OCI-LY3 (cell line): ENCODE measurements around the gene DUSP16.

Source experiments
- H2AFZ ChIP-seq: fragments of 200-600, 300-600 bp; shearing (Covaris generic); 2 replicates; pipeline ENCODE4 v1.6.0; 2014; ENCODE audit warnings: antibody characterized with exemption, low read depth, low read length
- H3K27ac ChIP-seq: fragments of 200-600, 300-600 bp; sonication (generic); 2 replicates; pipeline ENCODE4 v1.5.1; 2014; ENCODE audit warnings: mild to moderate bottlenecking, low read length, moderate library complexity, mixed read lengths
- H3K27me3 ChIP-seq: fragments of 200-600, 300-600 bp; sonication (generic); 2 replicates; pipeline ENCODE4 v1.6.1; 2014; ENCODE audit warnings: low read depth, low read length, mixed read lengths
- H3K36me3 ChIP-seq: fragments of 200-600, 300-600 bp; sonication (generic); replicated peaks from 2 replicates; pipeline ENCODE3; 2014; ENCODE audit warnings: low read depth, low read length, mixed read lengths
- H3K4me1 ChIP-seq: fragments of 300-600, 200-600 bp; sonication (generic); 2 replicates; pipeline ENCODE4 v1.6.1; 2014; ENCODE audit warnings: low read length, mixed read lengths
- H3K4me2 ChIP-seq: fragments of 200-600, 300-600 bp; sonication (generic); 2 replicates; pipeline ENCODE4 v1.6.1; 2014; ENCODE audit warnings: low read length, mixed read lengths
- H3K4me3 ChIP-seq: fragments of 300-600, 200-600 bp; sonication (generic); 2 replicates; pipeline ENCODE4 v1.5.1; 2014; ENCODE audit warnings: antibody characterized with exemption, mild to moderate bottlenecking, low read length, moderate library complexity
- H3K79me2 ChIP-seq: fragments of 300-600, 200-600 bp; shearing (Covaris generic); 2 replicates; pipeline ENCODE4 v1.6.1; 2014; ENCODE audit warnings: mild to moderate bottlenecking, low read length, mixed read lengths
- H3K9ac ChIP-seq: fragments of 300-600, 200-600 bp; shearing (Covaris generic); 2 replicates; pipeline ENCODE4 v1.6.0; 2014; ENCODE audit warnings: mild to moderate bottlenecking, low read length, moderate library complexity
- H3K9me3 ChIP-seq: fragments of 200-600, 300-600 bp; shearing (Covaris generic); 2 replicates; pipeline ENCODE4 v1.6.1; 2014; ENCODE audit warnings: low read length, mixed read lengths; ENCODE audit not compliant: insufficient read depth
- H4K20me1 ChIP-seq: fragments of 200-600, 300-600 bp; sonication (generic); 2 replicates; pipeline ENCODE4 v1.6.1; 2016; ENCODE audit warnings: low read length, mixed read lengths; ENCODE audit not compliant: insufficient read depth
- EZH2phosphoT487 ChIP-seq: fragments of 200-600 bp; shearing (Covaris generic); IDR thresholded peaks from 2 replicates; pipeline ENCODE4 v1.6.1; 2018; ENCODE audit warnings: antibody characterized with exemption, mixed run types, low read depth
- TF ChIP-seq, protein P1 (sequence below): fragments of 200-600, 300-600 bp; sonication (generic); IDR thresholded peaks from 2 replicates; pipeline ENCODE4 v1.5.1; 2014; ENCODE audit warnings: antibody characterized with exemption, low read length, low read depth

The DUSP16 gene

DNA sequence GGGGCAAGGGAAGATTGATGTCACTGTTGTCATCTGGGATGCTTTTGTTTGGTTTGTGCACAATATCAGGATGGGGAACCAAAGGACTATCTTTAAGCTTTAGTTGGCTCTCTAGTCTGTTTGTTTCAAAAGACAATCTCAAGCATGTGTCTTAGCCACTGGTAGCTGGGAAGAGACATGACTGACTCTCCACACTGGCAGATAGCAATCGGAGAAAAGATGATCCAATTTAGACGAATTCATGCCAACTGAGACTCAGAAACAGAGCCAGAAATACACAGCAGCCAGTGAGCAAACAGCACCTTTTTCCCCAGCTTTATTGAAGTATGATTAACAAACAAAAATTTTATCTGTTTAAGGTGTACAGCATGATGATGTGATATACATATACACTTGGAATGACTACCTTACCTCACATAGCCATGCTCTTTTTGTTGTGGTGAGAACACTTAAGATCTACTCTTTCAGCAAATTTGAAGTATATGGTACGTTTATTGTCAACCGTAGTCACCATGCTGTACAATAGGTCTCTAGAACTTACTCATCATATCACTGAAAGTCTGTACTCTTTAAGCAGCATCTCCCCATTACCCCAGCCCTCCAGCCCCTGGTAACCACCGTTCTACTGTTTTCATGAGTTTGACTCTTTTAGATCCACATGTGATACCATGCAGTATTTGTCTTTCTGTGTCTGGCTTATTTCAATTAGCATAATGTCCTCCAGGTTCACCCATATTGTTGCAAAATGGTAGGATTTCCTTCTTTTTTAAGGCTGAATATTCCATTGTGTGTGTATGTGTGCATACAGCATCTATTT, 50.6 kb downstream of the DUSP16 start:
- H3K9me3 ChIP-seq, result no peaks in the 10 kb centered on the region
- H3K79me2 ChIP-seq, result no peaks in the 10 kb centered on the region
- no peaks in the 10 kb centered on the region for H4K20me1 ChIP-seq
- no peak overlapping the region for H3K4me3 ChIP-seq
- H3K27ac ChIP-seq, result no peak overlapping the region
- H3K4me2 ChIP-seq, result no peak overlapping the region
- no peak for TF ChIP-seq EZH2phosphoT487
- TF ChIP-seq, protein P1, sequence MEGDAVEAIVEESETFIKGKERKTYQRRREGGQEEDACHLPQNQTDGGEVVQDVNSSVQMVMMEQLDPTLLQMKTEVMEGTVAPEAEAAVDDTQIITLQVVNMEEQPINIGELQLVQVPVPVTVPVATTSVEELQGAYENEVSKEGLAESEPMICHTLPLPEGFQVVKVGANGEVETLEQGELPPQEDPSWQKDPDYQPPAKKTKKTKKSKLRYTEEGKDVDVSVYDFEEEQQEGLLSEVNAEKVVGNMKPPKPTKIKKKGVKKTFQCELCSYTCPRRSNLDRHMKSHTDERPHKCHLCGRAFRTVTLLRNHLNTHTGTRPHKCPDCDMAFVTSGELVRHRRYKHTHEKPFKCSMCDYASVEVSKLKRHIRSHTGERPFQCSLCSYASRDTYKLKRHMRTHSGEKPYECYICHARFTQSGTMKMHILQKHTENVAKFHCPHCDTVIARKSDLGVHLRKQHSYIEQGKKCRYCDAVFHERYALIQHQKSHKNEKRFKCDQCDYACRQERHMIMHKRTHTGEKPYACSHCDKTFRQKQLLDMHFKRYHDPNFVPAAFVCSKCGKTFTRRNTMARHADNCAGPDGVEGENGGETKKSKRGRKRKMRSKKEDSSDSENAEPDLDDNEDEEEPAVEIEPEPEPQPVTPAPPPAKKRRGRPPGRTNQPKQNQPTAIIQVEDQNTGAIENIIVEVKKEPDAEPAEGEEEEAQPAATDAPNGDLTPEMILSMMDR, result no peak
- no peaks in the 10 kb centered on the region for H3K36me3 ChIP-seq
- H3K9ac ChIP-seq, result no peak overlapping the region
- no peaks in the 10 kb centered on the region; the same call in 1 of the 2 replicates for H3K27me3 ChIP-seq
- no peak overlapping the region for H2AFZ ChIP-seq
- H3K4me1 ChIP-seq, result no peaks in the 10 kb centered on the region

DNA sequence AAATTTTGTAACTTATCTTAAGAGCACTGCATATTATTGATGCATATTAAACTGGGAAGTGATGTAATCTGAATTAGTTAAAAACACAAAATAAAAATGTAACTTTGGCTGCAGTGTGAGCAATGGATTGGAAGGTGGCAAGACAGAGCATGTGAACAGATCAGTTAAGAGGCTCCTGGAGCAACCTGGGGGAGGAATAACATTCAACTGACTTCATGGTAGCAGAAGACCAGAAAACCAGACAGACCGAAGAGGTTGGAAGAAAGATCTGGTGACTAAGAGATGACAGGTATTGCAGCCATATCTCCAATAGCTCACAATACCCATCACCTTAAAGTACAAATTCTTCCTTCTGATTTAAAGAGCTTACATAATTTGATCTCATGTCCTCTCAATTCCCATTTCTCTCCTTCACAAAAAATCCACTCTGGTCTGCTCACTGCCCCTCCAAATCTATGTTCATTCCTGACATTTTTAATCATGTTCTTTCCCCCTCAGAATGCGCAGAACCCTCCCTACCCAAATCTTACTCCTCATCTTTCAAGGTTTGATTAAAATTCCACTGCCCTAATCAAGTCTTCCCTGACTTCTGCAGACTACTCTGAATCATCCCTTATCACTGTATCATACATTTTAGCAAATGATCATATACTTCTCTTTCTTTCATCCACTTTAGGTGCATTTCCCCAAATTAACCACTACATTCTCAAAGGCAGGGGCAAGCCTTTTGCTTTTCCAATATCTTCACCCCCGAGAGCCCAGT, 51.5 kb downstream of the DUSP16 start:
- no peaks in the 10 kb centered on the region for H4K20me1 ChIP-seq
- no peak overlapping the region for H3K4me2 ChIP-seq
- H3K27ac ChIP-seq, result no peak overlapping the region
- peaks cover 6% of the 10 kb centered on the region; the same call in 1 of the 2 replicates for H3K27me3 ChIP-seq
- no peak overlapping the region for H3K9ac ChIP-seq
- no peak overlapping the region for H3K4me3 ChIP-seq
- no peaks in the 10 kb centered on the region for H3K9me3 ChIP-seq
- H3K4me1 ChIP-seq, result peaks cover 3% of the 10 kb centered on the region
- H3K79me2 ChIP-seq, result no peaks in the 10 kb centered on the region
- TF ChIP-seq EZH2phosphoT487, result no peak
- TF ChIP-seq, protein P1, result no peak
- no peaks in the 10 kb centered on the region for H3K36me3 ChIP-seq
- no peak overlapping the region for H2AFZ ChIP-seq

DNA sequence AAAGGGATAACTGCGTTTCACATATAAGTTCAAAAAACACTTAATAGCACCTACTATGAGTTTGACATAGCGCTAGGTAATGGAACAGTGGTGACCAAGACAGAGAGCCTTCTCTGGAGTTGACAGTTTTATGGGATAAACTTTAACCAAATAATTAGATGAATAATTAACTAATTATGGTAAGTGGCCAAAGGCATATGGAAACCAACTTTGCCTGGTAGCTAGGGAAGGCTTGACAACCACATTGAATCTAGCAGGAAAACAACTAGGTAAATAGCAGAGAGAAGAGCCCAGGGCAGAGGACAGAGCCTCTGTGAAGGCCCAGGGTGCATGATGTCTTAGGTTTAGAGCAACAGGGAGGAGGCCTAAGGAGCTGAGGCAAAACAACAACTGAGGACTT, 52.1 kb downstream of the DUSP16 start:
- no peak overlapping the region for H3K9ac ChIP-seq
- no peak overlapping the region for H3K4me3 ChIP-seq
- H3K27me3 ChIP-seq, result peaks cover 6% of the 10 kb centered on the region; the same call in 1 of the 2 replicates
- no peaks in the 10 kb centered on the region for H3K9me3 ChIP-seq
- peaks cover 10% of the 10 kb centered on the region for H3K4me1 ChIP-seq
- H2AFZ ChIP-seq, result no peak overlapping the region
- H3K27ac ChIP-seq, result no peak overlapping the region
- H3K79me2 ChIP-seq, result no peaks in the 10 kb centered on the region
- H3K4me2 ChIP-seq, result no peak overlapping the region
- H4K20me1 ChIP-seq, result no peaks in the 10 kb centered on the region
- TF ChIP-seq, protein P1, result no peak
- TF ChIP-seq EZH2phosphoT487, result no peak
- H3K36me3 ChIP-seq, result no peaks in the 10 kb centered on the region

DNA sequence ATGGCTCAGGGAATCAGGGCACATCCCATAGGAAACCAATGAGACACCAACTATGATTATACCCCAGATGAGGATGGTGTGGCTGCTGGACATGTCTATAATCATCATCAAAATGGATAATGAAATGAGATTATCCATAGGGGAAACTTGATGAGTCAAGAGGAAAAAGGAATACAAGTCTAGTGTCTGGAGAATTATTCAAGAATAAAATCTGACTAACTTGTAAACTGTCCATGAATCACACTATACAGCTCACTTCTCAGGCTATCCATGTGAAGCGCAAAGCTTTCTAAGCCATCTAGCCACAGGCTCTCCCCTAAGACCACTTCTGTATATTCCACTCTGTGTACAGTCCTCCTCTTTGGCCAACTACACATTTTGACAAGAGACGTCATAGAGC, 52.5 kb downstream of the DUSP16 start:
- H3K4me2 ChIP-seq, result no peak overlapping the region
- no peaks in the 10 kb centered on the region for H4K20me1 ChIP-seq
- no peak overlapping the region for H3K4me3 ChIP-seq
- no peak overlapping the region for H3K9ac ChIP-seq
- TF ChIP-seq, protein P1, result no peak
- no peak for TF ChIP-seq EZH2phosphoT487
- H3K27ac ChIP-seq, result no peak overlapping the region
- H2AFZ ChIP-seq, result no peak overlapping the region
- H3K79me2 ChIP-seq, result no peaks in the 10 kb centered on the region
- no peaks in the 10 kb centered on the region for H3K36me3 ChIP-seq
- H3K9me3 ChIP-seq, result no peaks in the 10 kb centered on the region
- H3K27me3 ChIP-seq, result peaks cover 6% of the 10 kb centered on the region; the same call in 1 of the 2 replicates
- H3K4me1 ChIP-seq, result peaks cover 14% of the 10 kb centered on the region
